Mesenchymal stem cell (in vitro differentiated cells and primary cell): Measurements from ENCODE around the gene TMX3.
A peak's percentile ranks its signal among the peaks of the same experiment; 100 is the strongest.

ENCODE experiments used
- DNase-seq: peaks from one replicate; pipeline ENCODE4 v3.0.0-alpha.2; 2013
- H2AFZ ChIP-seq: one replicate; pipeline ENCODE4 v1.6.1; 2013; ENCODE audit warnings: low read depth, mild to moderate bottlenecking, control low read depth, inconsistent platforms, low read length, moderate library complexity
- H2AK5ac ChIP-seq: 2 replicates; pipeline ENCODE4 v1.6.1; 2013; ENCODE audit warnings: low read length, moderate library complexity, mild to moderate bottlenecking, inconsistent platforms; ENCODE audit not compliant: severe bottlenecking
- H2BK120ac ChIP-seq: one replicate; pipeline ENCODE4 v1.6.1; 2013; ENCODE audit warnings: low read depth, mild to moderate bottlenecking, inconsistent platforms, low read length, moderate library complexity
- H2BK12ac ChIP-seq, 2 experiments: one replicate each; pipeline ENCODE4 v1.6.1; 2013; ENCODE audit warnings: inconsistent platforms in 2 of 2, low read length in 2 of 2, mild to moderate bottlenecking in 2 of 2, moderate library complexity in 2 of 2, control low read depth in 1 of 2
- H2BK15ac ChIP-seq: one replicate; pipeline ENCODE4 v1.6.1; 2013; ENCODE audit warnings: mild to moderate bottlenecking, low read depth, inconsistent platforms; ENCODE audit not compliant: poor library complexity, severe bottlenecking
- H2BK5ac ChIP-seq: 2 replicates; pipeline ENCODE4 v1.6.1; 2013; ENCODE audit warnings: low read depth, mild to moderate bottlenecking, low read length, control low read depth, inconsistent platforms; ENCODE audit not compliant: poor library complexity, severe bottlenecking
- H3K14ac ChIP-seq, 2 experiments: one replicate each; pipeline ENCODE4 v1.6.1; 2013; ENCODE audit warnings: inconsistent platforms in 2 of 2, low read length in 2 of 2, control low read depth in 1 of 2, mild to moderate bottlenecking in 1 of 2, moderate library complexity in 1 of 2
- H3K18ac ChIP-seq, 2 experiments: one replicate each; pipeline ENCODE4 v1.6.1; 2013; ENCODE audit warnings: inconsistent platforms in 2 of 2, low read length in 2 of 2, control low read depth in 1 of 2, low read depth in 1 of 2, mild to moderate bottlenecking in 1 of 2
- H3K23ac ChIP-seq, 2 experiments: one replicate each; pipeline ENCODE4 v1.6.1; 2013; ENCODE audit warnings: inconsistent platforms in 2 of 2, low read length in 2 of 2, mild to moderate bottlenecking in 2 of 2, moderate library complexity in 2 of 2, control low read depth in 1 of 2
- H3K27ac ChIP-seq: 2 replicates; pipeline ENCODE4 v1.5.1; 2013; ENCODE audit warnings: mild to moderate bottlenecking, moderate library complexity, low read length, control low read depth, inconsistent platforms; ENCODE audit not compliant: poor library complexity, severe bottlenecking
- H3K27me3 ChIP-seq, 2 experiments: 2 replicates each; pipeline versions ENCODE4 v1.6.1 to v1.7.0; 2013; ENCODE audit warnings: low read length in 2 of 2, mild to moderate bottlenecking in 2 of 2, moderate library complexity in 2 of 2, control low read depth in 1 of 2, inconsistent platforms in 1 of 2; ENCODE audit not compliant: control insufficient read depth in 1 of 2, insufficient read depth in 1 of 2
- H3K36me3 ChIP-seq, 2 experiments: 2 replicates each; pipeline versions ENCODE4 v1.6.1 to v1.7.0; 2013; ENCODE audit warnings: low read length in 2 of 2, control low read depth in 1 of 2, inconsistent platforms in 1 of 2, low read depth in 1 of 2, mild to moderate bottlenecking in 1 of 2; ENCODE audit not compliant: insufficient read depth in 2 of 2, control insufficient read depth in 1 of 2
- H3K4ac ChIP-seq, 2 experiments: one replicate each; pipeline ENCODE4 v1.6.1; 2013; ENCODE audit warnings: inconsistent platforms in 2 of 2, low read length in 2 of 2, mild to moderate bottlenecking in 2 of 2, moderate library complexity in 2 of 2, control low read depth in 1 of 2, low read depth in 1 of 2
- H3K4me1 ChIP-seq: 2 replicates; pipeline ENCODE4 v1.6.1; 2013; ENCODE audit warnings: low read depth, low read length, control low read depth; ENCODE audit not compliant: control insufficient read depth, insufficient read depth
- H3K4me2 ChIP-seq: 2 replicates; pipeline ENCODE4 v1.6.1; 2013; ENCODE audit warnings: low read length, mild to moderate bottlenecking, inconsistent platforms; ENCODE audit not compliant: poor library complexity, severe bottlenecking
- H3K4me3 ChIP-seq, 2 experiments: 2 replicates each; pipeline versions ENCODE4 v1.5.1 to v1.7.0; 2013; ENCODE audit warnings: low read length in 2 of 2, mild to moderate bottlenecking in 2 of 2, control low read depth in 1 of 2, low read depth in 1 of 2; ENCODE audit not compliant: insufficient read depth in 1 of 2
- H3K79me1 ChIP-seq: replicated peaks from 2 replicates; pipeline ENCODE4 v1.6.1; 2013; ENCODE audit warnings: mild to moderate bottlenecking, control low read depth, low read length, inconsistent platforms; ENCODE audit not compliant: poor library complexity, severe bottlenecking
- H3K9ac ChIP-seq: 2 replicates; pipeline ENCODE4 v1.7.0; 2013; ENCODE audit warnings: mild to moderate bottlenecking, low read length, moderate library complexity
- H3K9me3 ChIP-seq: 2 replicates; pipeline ENCODE4 v1.7.0; 2013; ENCODE audit warnings: mild to moderate bottlenecking, low read length; ENCODE audit not compliant: control insufficient read depth
- H4K8ac ChIP-seq: one replicate; pipeline ENCODE4 v1.6.1; 2013; ENCODE audit warnings: inconsistent platforms, mild to moderate bottlenecking, low read length, moderate library complexity
- H4K91ac ChIP-seq: one replicate; pipeline ENCODE4 v1.6.1; 2013; ENCODE audit warnings: mild to moderate bottlenecking, low read length, inconsistent platforms
- WGBS: methylation state at CpG from one replicate; pipeline ENCODE4 v1.1.7; 2013; ENCODE audit warnings: mixed read lengths; 5-methylcytosine and 5-hydroxymethylcytosine counted together

The TMX3 gene

DNA sequence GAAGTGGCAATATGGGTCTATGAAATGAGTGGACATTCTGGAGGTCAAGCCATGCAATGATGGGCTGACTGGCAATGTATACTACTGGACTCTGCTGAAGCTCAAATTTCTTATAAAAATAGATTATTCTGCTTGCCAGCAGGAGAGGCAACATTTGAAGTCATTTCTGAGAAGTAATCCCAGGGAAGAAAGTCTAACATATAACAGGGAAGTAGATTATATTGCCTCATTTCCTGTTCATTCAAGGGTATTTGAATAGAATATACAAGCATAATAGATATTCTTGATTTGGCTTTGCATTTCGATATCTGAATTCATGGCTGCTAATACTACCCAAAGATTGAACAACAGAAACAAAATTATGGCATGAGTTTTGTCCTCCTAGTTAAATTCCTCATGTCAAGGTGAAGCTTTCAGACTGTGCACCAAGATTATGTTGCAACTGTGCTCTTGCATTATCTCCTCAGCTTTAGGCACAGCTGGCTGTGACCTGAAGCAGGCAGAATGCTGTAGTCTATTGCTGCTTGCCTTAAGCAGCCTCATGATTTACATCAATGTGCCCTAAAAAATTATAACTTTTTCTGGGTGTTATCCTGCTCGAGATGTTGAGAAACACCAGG is 13.3 kb upstream of the TMX3 start:
- Histone ChIP-seq H3K18ac (no peak overlapping the region), H3K79me1 (no peaks in the 10 kb centered on the region), H3K4me3 (no peak overlapping the region), H3K27ac (no peak overlapping the region), H3K27me3 (no peaks in the 10 kb centered on the region), H2BK120ac (no peak overlapping the region), H3K9ac (no peak overlapping the region), H3K4me2 (no peak overlapping the region), H2AFZ (no peak overlapping the region), H3K14ac (no peak overlapping the region), H4K91ac (no peak overlapping the region), H4K8ac (peak overlapping the region; percentile 41), H3K4me1 (no peaks in the 10 kb centered on the region), H2BK15ac (no peak overlapping the region), H2BK12ac (no peak overlapping the region), H3K4ac (no peak overlapping the region), H3K36me3 (no peaks in the 10 kb centered on the region), H2AK5ac (no peak overlapping the region), H2BK5ac (no peak overlapping the region), H3K9me3 (no peaks in the 10 kb centered on the region), H3K23ac (no peak overlapping the region)
- no peak for DNase-seq
- WGBS, result 100% methylated on average over 1 of the region's 2 CpGs

DNA sequence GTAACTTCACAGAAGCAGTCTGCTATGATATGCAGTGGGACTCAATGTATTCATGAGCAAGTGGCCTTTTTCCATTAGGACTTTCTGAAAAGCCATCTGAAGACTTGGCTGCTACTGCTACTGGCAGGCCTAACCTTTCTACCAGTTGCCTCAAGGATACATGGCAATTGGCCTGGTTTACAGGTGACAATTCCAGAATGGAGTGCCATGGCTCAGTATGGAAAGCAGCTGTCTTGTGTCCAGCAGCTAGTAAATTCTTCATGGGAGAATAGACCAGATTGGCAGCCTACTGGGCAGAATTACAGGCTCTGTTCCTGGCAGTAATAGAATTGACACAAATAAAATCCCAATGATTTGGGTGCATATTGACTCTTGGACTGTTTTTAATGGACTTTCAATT is 12.6 kb upstream of the TMX3 start:
- Histone ChIP-seq H2AFZ (no peak overlapping the region), H4K91ac (no peak overlapping the region), H3K79me1 (no peaks in the 10 kb centered on the region), H3K4me1 (no peaks in the 10 kb centered on the region), H3K9ac (no peak overlapping the region), H2BK5ac (no peak overlapping the region), H3K4me2 (no peak overlapping the region), H3K27ac (no peak overlapping the region), H3K23ac (no peak overlapping the region), H3K27me3 (no peaks in the 10 kb centered on the region), H3K18ac (no peak overlapping the region), H2AK5ac (no peak overlapping the region), H2BK120ac (no peak overlapping the region), H3K36me3 (no peaks in the 10 kb centered on the region), H3K4ac (no peak overlapping the region), H3K4me3 (no peak overlapping the region), H3K9me3 (no peaks in the 10 kb centered on the region), H2BK15ac (no peak overlapping the region), H3K14ac (no peak overlapping the region), H2BK12ac (no peak overlapping the region), H4K8ac (no peak overlapping the region)
- no peak for DNase-seq

- no peak overlapping the region for H3K27ac ChIP-seq
- H2BK120ac ChIP-seq, result no peak overlapping the region
- H2BK5ac ChIP-seq, result no peak overlapping the region
- H3K9ac ChIP-seq, result no peak overlapping the region
- no peak overlapping the region for H2AFZ ChIP-seq
- no peaks in the 10 kb centered on the region for H3K27me3 ChIP-seq
- H3K4me2 ChIP-seq, result no peak overlapping the region
- no peak overlapping the region for H3K18ac ChIP-seq
- no peaks in the 10 kb centered on the region for H3K4me1 ChIP-seq
- WGBS, result no CpG with 5 or more reads among the region's 2 CpGs
- no peak overlapping the region for H4K91ac ChIP-seq
- no peaks in the 10 kb centered on the region for H3K36me3 ChIP-seq
- H3K4me3 ChIP-seq, result no peak overlapping the region
- H2AK5ac ChIP-seq, result no peak overlapping the region
- no peaks in the 10 kb centered on the region for H3K9me3 ChIP-seq
- no peaks in the 10 kb centered on the region for H3K79me1 ChIP-seq
- no peak overlapping the region for H3K23ac ChIP-seq
- no peak overlapping the region for H3K4ac ChIP-seq
- H3K14ac ChIP-seq, result no peak overlapping the region
- DNase-seq, result no peak
- H4K8ac ChIP-seq, result no peak overlapping the region
- H2BK15ac ChIP-seq, result no peak overlapping the region
- H2BK12ac ChIP-seq, result no peak overlapping the region
Measured at GRCh38 chr18:68725346-68725745, 10.4 kb upstream of the TMX3 start.

DNA sequence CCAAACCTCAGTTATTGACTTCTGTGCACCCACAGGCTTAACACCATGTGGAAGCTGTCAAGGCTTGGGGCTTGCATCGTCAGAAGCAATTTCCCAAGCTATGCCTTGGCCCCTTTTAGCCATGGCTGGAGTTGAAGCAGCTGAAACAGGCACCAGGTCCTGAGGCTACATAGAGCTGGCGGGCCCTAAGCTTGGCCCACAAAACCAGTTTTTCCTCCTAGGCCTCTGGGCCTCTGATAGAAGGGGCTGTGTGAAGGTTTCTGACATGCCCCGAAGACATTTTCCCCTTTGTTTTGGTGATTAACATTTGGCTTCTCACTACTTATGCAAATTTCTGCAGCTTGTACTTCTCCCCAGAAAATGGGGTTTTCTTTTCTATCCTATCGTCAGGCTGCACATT is 9.1 kb upstream of the TMX3 start:
- H3K36me3 ChIP-seq, result no peaks in the 10 kb centered on the region
- H3K27ac ChIP-seq, result no peak overlapping the region
- H3K4me2 ChIP-seq, result no peak overlapping the region
- H3K27me3 ChIP-seq, result no peaks in the 10 kb centered on the region
- no peaks in the 10 kb centered on the region for H3K9me3 ChIP-seq
- no peaks in the 10 kb centered on the region for H3K4me1 ChIP-seq
- no peak overlapping the region for H3K23ac ChIP-seq
- H3K9ac ChIP-seq, result no peak overlapping the region
- H3K4me3 ChIP-seq, result no peak overlapping the region
- no peak overlapping the region for H2AK5ac ChIP-seq
- H2BK15ac ChIP-seq, result no peak overlapping the region
- H3K79me1 ChIP-seq, result no peaks in the 10 kb centered on the region
- H2BK12ac ChIP-seq, result no peak overlapping the region
- H4K91ac ChIP-seq, result no peak overlapping the region
- no peak overlapping the region for H4K8ac ChIP-seq
- H2BK5ac ChIP-seq, result no peak overlapping the region
- DNase-seq, result no peak
- H3K18ac ChIP-seq, result no peak overlapping the region
- WGBS, result 85% methylated on average over 4 of the region's 4 CpGs
- H2BK120ac ChIP-seq, result no peak overlapping the region
- H3K14ac ChIP-seq, result no peak overlapping the region
- no peak overlapping the region for H2AFZ ChIP-seq
- no peak overlapping the region for H3K4ac ChIP-seq
